ENCODE measurements around the gene FHIT.

The FHIT gene

DNA sequence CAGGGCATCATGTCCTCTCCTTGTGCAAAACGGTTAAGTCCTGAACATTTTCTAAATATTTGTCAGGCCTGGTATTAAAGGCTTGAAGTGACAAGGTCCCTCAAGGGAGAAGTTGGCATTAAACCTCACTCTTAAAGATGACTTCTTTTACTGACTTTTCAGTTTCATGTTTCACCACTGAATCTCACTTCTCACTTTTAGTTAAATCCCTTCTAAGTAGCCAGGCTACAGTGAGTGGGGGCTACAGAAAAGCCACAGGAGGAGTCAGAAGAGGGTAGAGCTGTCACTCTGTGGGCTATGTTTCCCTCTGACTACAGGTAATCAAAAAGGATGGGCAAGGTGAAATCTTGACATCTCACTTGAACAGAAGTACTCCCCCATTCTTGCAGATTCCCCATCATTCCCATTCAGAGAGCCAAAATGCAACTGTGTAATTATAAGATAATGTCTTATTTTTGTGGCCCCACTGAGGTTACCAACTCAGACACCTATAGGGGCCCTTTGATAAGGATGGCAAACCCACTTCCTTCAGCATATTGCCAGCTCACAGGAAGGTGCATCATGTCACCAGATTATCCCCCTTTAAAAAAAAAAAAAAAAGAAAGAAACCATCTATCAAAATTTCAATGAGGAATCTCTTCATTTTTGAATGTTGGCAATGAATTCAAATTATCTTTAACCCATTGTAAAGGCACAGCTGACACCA is 1411.3 kb downstream of the FHIT start:
- Histone ChIP-seq H3K27me3 (no peaks in the 10 kb centered on the region), H3K27ac (no peak overlapping the region), H3K4me3 (no peak overlapping the region), H3K4me1 (no peaks in the 10 kb centered on the region), H3K36me3 (no peaks in the 10 kb centered on the region), H3K9me3 (no peaks in the 10 kb centered on the region)
- TF ChIP-seq, protein P1, sequence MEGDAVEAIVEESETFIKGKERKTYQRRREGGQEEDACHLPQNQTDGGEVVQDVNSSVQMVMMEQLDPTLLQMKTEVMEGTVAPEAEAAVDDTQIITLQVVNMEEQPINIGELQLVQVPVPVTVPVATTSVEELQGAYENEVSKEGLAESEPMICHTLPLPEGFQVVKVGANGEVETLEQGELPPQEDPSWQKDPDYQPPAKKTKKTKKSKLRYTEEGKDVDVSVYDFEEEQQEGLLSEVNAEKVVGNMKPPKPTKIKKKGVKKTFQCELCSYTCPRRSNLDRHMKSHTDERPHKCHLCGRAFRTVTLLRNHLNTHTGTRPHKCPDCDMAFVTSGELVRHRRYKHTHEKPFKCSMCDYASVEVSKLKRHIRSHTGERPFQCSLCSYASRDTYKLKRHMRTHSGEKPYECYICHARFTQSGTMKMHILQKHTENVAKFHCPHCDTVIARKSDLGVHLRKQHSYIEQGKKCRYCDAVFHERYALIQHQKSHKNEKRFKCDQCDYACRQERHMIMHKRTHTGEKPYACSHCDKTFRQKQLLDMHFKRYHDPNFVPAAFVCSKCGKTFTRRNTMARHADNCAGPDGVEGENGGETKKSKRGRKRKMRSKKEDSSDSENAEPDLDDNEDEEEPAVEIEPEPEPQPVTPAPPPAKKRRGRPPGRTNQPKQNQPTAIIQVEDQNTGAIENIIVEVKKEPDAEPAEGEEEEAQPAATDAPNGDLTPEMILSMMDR (IDR thresholded peaks at IDR 0.05) = no peak
- intact Hi-C loops (cut with DNase I; ENCODE audit: low total_unique reads) = no loop called here
- DNase-seq = no peak

DNA sequence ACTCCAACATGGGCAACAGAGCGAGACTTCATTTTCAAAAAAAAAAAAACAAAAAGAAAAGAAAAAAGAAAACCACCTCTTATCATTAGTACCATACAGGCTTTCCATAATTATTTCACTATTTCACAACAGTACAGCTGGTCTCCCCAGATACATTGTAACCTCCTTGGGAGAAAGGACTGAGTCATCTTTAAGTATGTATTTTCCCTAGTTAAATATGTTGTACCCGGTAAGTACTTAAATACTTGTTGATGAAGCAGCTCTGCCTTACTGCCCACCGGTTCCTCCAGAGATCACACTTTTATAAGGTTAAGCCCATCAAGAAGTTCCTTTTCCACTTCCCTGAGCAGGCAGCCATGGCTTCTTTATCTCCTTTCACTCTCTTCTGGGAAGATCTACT is 1412.0 kb downstream of the FHIT start:
- intact Hi-C loops (cut with DNase I; ENCODE audit: low total_unique reads) = no loop called here
- Histone ChIP-seq H3K4me3 (no peak overlapping the region), H3K4me1 (no peaks in the 10 kb centered on the region), H3K27me3 (no peaks in the 10 kb centered on the region), H3K36me3 (no peaks in the 10 kb centered on the region), H3K9me3 (no peaks in the 10 kb centered on the region), H3K27ac (no peak overlapping the region)
- TF ChIP-seq, protein P1 (IDR thresholded peaks at IDR 0.05) = no peak
- no peak for DNase-seq

DNA sequence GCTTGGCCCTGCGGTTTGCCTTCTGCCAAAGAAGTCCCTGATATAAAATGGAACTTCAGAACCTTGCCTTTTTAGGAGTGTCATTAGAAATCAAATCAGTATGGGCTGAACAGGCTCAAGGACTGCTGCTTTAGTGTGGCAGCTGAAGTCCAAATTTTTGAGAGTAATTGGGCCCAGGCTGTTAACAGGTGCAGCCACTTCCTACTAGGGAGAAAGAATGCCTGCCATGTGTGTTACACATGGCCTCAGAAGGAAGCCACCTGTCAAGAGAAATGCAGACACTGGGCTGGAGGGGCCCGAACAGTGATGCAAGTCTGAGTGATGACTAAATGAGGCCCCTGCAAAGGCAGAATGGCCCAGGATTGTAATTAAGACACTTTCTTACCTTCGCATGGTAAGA is 1414.7 kb downstream of the FHIT start:
- Histone ChIP-seq H3K36me3 (no peaks in the 10 kb centered on the region), H3K27ac (no peak overlapping the region), H3K9me3 (no peaks in the 10 kb centered on the region), H3K4me3 (no peak overlapping the region), H3K4me1 (no peaks in the 10 kb centered on the region), H3K27me3 (no peaks in the 10 kb centered on the region)
- TF ChIP-seq, protein P1 (IDR thresholded peaks at IDR 0.05) = no peak
- intact Hi-C loops (cut with DNase I; ENCODE audit: low total_unique reads) = no loop called here
- no peak for DNase-seq

DNA sequence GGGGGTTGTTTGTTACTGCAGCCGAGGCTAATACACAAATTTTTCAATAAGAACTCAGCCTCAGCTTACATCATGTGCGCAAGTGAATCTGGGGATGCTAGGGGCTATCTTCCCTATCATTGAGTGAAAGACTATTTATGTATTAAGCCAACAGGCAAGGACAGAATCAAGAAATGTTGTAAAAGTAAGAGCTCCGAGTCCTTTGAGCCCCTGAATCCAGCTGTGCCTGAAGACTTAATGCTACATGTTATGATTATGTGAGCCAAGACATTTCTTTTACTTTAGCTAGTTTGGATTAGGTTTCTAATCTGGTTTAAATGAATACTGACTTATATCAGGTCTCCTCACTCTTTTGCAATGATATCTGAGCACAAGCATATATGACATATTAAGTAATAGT is 1418.5 kb downstream of the FHIT start:
- intact Hi-C loops (cut with DNase I; ENCODE audit: low total_unique reads) = no loop called here
- no peak overlapping the region for H3K4me3 ChIP-seq
- no peaks in the 10 kb centered on the region for H3K27me3 ChIP-seq
- H3K4me1 ChIP-seq = no peaks in the 10 kb centered on the region
- DNase-seq = no peak
- no peaks in the 10 kb centered on the region for H3K9me3 ChIP-seq
- no peak overlapping the region for H3K27ac ChIP-seq
- TF ChIP-seq, protein P1 (IDR thresholded peaks at IDR 0.05) = no peak
- H3K36me3 ChIP-seq = no peaks in the 10 kb centered on the region

DNA sequence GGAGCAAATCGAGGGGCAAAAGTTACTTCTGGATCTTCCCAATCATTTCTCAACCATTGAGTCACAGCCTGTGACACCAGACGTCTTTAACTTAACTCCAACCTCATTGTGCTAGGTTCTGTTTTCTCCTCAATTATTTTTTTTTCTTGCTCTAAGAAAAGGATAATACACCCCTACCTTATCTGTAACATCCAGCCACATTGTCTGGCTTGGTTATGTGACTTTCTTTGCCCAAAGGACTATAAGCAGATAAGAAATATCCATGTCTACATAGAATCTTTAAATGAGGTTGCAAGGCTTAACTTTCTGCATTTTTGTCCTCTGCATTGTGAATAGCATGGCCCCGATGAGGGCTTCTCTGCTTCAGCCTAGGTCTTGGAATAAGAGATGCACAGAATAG is 1419.0 kb downstream of the FHIT start:
- DNase-seq = no peak
- TF ChIP-seq, protein P1 (IDR thresholded peaks at IDR 0.05) = no peak
- Histone ChIP-seq H3K4me1 (no peaks in the 10 kb centered on the region), H3K27me3 (no peaks in the 10 kb centered on the region), H3K36me3 (no peaks in the 10 kb centered on the region), H3K9me3 (no peaks in the 10 kb centered on the region), H3K27ac (no peak overlapping the region), H3K4me3 (no peak overlapping the region)
- intact Hi-C loops (cut with DNase I; ENCODE audit: low total_unique reads) = no loop called here

DNA sequence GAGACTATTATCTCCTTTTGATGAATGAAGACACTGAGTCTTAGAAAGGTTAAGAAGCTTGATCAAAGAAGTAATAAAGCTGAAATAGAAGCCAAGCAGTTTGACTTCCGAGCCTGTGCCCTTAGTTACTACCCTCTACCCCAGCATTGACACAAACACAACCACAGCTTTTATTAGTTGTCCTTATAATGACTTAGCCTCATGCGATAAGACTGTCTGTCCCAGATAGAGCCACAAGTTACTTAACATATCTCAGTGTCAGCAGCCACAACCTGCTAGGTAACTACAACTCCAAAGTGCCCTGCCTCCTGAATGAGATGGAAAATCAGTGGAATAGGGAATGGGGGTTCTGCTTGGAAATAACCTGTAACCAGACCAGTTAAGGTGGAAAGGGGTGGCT is 1419.9 kb downstream of the FHIT start:
- Histone ChIP-seq H3K27ac (no peak overlapping the region), H3K27me3 (no peaks in the 10 kb centered on the region), H3K4me3 (no peak overlapping the region), H3K36me3 (no peaks in the 10 kb centered on the region), H3K4me1 (no peaks in the 10 kb centered on the region), H3K9me3 (no peaks in the 10 kb centered on the region)
- intact Hi-C loops (cut with DNase I; ENCODE audit: low total_unique reads) = no loop called here
- TF ChIP-seq, protein P1 (IDR thresholded peaks at IDR 0.05) = no peak
- no peak for DNase-seq

All from tibial artery (tissue), 4 donors.